HG02884 (cell line): ENCODE results near the gene ZNF397.
"Not testable (repeated sequence)": the region's sequence is repeated elsewhere in the genome, so short reads cannot be mapped to it uniquely, and the experiment has no call there.

Experiments
- ATAC-seq: cut with Tn5 transposase; IDR thresholded peaks from one replicate; pipeline ENCODE4 v1.9.1; 2021; ENCODE audit warnings: mild to moderate bottlenecking, moderate library complexity; ENCODE audit not compliant: unreplicated experiment

Gene ZNF397

DNA sequence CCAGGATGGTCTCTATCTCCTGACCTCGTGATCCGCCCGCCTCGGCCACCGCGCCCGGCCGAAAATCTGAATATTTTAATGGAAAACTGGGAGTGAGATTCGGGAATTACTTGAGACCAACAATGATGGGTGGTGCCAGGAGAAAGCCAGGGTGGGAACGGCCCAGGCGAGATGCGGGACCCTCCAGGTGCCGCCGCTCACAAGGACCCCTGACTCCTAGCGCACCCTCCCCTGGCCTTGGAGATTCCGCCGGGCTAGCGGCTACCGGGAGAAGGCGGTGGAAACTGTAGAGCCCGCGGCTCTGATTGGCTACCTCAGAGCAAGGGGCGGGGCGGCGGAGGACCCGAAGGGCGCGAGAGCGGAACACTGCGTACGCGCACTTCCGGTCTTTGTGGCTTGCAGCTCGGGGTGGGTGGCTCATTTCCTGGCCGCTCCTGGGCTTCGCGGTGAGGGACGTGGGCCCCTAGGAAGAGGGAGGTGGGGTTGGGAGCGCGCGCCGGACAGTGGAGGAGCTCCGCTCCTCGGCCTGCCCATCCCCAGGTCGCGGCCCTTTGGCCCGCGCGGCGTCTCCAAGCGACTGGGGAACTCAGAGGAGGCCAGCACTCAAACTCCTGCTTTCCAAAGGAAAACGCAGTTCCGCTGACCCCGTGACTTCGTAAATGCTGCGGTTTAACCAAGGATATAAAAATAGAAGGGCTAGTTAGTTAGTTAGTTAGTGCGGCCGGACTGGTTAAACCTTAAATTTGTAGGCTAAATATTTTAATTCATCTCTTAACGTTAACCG, at the start of gene ZNF397:
TSS of gene ZNF397 (plus strand) at position 371 of the 784 bp plus-strand sequence. CDS start 1,437 bp downstream, outside the sequence.
- peak; percentile 99 for ATAC-seq

DNA sequence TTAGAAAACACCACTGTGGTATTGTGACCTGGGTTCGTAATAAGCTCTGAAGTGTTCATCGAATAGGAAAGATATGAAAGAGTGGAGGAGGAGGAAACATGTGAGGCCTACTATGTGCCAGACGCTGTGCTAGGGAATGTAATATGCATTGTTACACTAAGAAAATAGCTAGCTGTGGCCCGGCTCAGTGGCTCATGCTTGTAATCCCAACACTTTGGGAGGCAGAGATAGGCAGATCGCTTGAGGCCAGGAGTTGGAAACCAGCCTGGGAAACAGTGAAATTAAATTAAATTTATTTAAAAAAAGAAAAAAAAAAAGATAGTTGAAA, 49.2 kb upstream of the ZNF397 start:
- no peak for ATAC-seq

DNA sequence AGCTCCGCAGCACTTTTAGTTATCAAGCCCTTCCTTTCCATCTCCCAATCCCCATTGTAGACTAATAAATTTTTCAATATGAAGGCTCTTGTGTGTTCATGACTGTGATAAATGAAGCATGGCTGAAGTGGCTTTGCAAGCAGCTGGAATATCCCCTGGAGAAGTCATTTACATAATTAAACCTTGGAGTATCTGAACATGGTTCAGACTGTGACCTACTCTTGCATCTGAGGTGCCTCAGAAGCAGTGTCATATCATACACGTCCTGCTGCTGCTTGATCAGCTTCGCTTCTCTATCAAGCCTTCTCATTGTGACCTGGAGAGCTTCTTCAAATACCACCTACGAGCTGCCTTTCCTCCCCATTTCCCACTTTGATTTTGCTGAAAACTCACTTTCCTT, 48.4 kb upstream of the ZNF397 start:
- ATAC-seq: no peak

DNA sequence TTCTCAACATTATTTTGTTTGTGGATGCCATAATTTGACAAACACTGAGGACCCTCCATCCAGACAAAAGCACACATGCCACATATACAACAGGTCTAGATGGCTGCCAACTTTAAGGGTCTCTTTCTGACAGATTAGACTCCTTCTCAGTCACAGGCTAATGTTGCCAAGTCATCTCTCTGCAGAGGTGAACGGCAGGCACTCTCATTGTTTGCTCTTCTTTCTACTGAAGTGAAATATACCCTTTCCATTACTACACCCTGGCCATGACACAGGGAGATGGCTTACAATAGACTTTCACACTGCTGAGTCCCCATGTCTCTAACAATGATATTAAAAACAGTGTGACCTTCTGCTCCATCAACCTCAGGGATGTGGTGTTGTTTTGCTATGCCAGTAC, 47.5 kb upstream of the ZNF397 start:
- no peak for ATAC-seq

- no peak for ATAC-seq
These were observed 43.5 kb upstream of the ZNF397 start for GRCh38 chr18:35197296-35197695.

- ATAC-seq: no peak
These were observed 39.4 kb upstream of the ZNF397 start for GRCh38 chr18:35201256-35201931.

GRCh38 chr18:35203067-35203466, 37.8 kb upstream of the ZNF397 start:
- ATAC-seq: no peak

- no peak for ATAC-seq
These were observed 35.6 kb upstream of the ZNF397 start for GRCh38 chr18:35205199-35205712.

- ATAC-seq: not testable (repeated sequence)
These were observed 34.9 kb upstream of the ZNF397 start for GRCh38 chr18:35205746-35206458.

- no peak for ATAC-seq
These were observed 25.8 kb upstream of the ZNF397 start for GRCh38 chr18:35215026-35215425.

- ATAC-seq: not testable (repeated sequence)
These were observed 24.2 kb upstream of the ZNF397 start for GRCh38 chr18:35216611-35217010.

GRCh38 chr18:35219331-35219730, 21.5 kb upstream of the ZNF397 start:
- not testable (repeated sequence) for ATAC-seq

- ATAC-seq: no peak
These were observed 20.4 kb upstream of the ZNF397 start for GRCh38 chr18:35220424-35220823.

GRCh38 chr18:35223797-35224196, 17.0 kb upstream of the ZNF397 start:
- ATAC-seq: no peak

DNA sequence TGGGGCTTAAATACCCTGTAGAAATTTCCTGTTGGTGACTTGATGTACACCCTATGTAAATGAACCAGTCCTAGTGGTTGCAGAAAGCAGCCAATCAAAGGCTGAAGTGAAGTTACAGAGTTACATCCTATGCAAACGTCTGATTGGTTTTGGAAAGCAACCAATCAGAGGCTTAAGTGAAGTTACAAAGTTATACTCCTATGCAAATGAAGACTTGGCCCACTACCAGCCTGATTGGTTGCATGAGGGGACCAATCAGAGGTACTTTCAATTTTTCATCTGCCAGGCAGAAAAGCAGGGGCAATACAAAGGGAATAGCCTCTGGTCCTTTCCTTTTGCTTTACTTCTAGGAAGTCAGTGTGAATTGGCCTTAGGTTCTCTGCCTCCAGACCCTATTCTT, 13.6 kb upstream of the ZNF397 start:
- ATAC-seq: no peak

DNA sequence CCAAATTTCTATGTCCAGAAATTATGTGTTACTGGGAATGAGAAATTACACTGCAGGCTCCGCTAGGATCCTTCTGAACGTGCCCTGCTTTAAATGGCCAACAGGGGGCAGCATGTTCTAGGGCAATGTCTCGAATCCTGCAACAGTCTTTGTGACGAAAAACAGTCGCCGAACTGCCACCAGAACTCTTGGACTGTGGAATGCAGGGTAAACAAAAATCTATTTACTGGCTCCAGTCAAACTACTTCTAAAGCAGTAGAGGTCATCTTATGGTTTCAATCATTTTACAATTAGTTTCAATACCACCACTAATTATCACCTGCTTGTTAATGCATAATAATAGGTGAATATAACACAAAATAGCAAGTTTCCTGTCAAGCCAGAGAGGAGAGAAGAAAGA, 9.8 kb upstream of the ZNF397 start:
- ATAC-seq: peak; percentile 99

GRCh38 chr18:35236571-35237363, 4.1 kb upstream of the ZNF397 start:
- no peak for ATAC-seq

DNA sequence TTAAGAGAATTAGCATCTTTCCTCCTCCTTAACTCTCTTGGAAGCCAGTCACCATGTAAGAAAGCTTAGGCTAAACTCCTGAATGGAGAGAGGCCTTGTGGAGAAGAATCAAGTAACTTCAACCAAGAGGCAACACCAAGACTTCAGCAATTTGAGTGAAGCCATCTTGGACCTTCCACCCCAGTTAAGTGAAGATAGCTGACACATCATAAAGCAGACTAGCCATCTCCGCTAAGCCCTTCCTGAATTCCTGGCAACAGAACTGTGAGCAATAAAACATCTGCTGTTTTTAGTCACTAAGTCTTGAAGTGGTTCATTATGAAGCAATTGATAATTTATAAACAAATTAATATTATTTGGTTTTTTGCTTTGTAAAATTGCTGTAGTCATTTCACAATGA, 1.5 kb upstream of the ZNF397 start:
- no peak for ATAC-seq

DNA sequence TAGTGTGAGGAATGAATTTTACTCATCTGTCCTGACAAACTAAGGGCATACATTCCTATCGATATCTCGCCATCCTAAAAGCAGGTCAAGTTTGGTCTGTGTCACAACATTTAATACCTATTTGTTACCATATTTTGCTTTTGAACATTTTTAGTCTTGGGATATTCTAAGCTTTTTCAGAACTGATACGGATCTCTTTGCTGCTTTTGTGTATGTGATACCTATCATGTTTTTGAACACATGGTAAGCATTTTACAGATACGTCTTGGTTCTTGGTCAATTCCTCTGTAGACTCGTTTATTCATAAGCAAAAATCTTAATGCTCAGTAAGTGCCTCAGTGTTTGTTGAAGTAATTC, 592 bp downstream of the ZNF397 start:
- ATAC-seq: no peak

DNA sequence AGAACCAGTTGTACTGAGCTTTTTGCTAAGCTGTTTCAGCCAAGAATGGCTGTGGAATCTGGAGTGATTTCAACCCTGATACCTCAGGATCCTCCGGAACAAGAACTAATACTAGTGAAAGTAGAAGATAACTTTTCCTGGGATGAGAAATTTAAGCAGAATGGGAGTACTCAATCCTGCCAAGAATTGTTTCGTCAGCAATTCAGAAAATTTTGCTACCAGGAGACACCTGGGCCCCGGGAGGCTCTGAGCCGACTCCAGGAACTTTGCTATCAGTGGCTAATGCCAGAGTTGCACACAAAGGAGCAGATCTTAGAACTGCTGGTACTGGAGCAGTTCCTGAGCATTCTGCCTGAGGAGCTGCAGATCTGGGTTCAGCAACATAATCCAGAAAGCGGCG, 1.6 kb downstream of the ZNF397 start:
- ATAC-seq: no peak

DNA sequence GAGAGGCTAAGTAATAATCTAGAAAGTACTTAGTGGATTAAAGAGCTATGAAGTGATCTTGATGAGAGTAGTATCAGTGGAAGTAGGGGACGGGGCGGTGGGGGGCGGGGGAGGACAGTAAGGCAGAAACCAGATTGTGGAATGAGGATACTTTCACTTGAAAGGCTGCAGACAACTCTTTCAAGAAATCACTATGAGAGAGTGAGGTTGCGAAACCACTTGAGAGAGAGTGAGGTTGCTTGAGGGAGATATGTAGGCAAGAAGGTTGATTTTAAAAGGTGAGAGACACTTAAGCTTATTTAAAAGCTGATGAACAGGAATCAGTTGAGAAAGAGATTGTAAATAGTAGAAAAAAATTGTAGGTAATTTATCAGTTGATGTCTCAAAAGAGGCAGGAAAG, 3.8 kb downstream of the ZNF397 start:
- ATAC-seq: no peak
